Gastroesophageal sphincter (tissue), 4 donors: ENCODE data around the gene GYPA. TPM values are rescaled to one million over a fixed set of nuclear protein-coding genes. Genes with fewer than 3 reads are reported as not detected.
A peak's percentile ranks its signal among the peaks of the same experiment; 100 is the strongest.
"Not testable (repeated sequence)": the region's sequence is repeated elsewhere in the genome, so short reads cannot be mapped to it uniquely, and the experiment has no call there.

Experiments
- ATAC-seq: fragments of 150-250 bp; one replicate; pipeline ENCODE4 v1.9.1; 2016; ENCODE audit warnings: mild to moderate bottlenecking, moderate library complexity
- H3K27ac ChIP-seq, 4 donors: fragments of 200-600 bp; sonication (generic) in 3 of 4; 1 replicate in 3 of 4; 2 replicates in 1 of 4; pipeline ENCODE4 v1.5.1; 2016 to 2019
- H3K27me3 ChIP-seq: fragments of 200-600 bp; sonication (generic); one replicate; pipeline ENCODE4 v1.5.1; 2019
- H3K36me3 ChIP-seq, 2 donors: fragments of 200-600 bp; sonication (generic); one replicate each; pipeline ENCODE4 v1.5.1; 2019; ENCODE audit warnings: control low read depth in 1 of 2
- H3K4me1 ChIP-seq, 3 donors: fragments of 200-600 bp; sonication (generic); 1 replicate in 2 of 3; 2 replicates in 1 of 3; pipeline ENCODE4 v1.5.1; 2016 to 2019; ENCODE audit warnings: control low read depth in 2 of 3
- H3K4me3 ChIP-seq, 2 donors: fragments of 200-600 bp; sonication (generic); one replicate each; pipeline ENCODE4 v1.5.1; 2019; ENCODE audit warnings: mild to moderate bottlenecking in 1 of 2, moderate library complexity in 1 of 2
- H3K9me3 ChIP-seq, 3 donors: fragments of 200-600 bp; sonication (generic); one replicate each; pipeline ENCODE4 v1.5.1; 2017 to 2019; ENCODE audit warnings: control low read depth in 2 of 3
- EP300 ChIP-seq: sonication (generic); formaldehyde crosslinking; IDR thresholded peaks from one replicate; pipeline ENCODE4 v1.6.1; 2017; ENCODE audit warnings: antibody characterized with exemption, mild to moderate bottlenecking
- POLR2A ChIP-seq, 2 donors: fragments of 450-650 bp; IDR thresholded peaks; one replicate each; pipeline ENCODE4 v1.6.1; 2017; ENCODE audit warnings: antibody characterized with exemption in 2 of 2, mild to moderate bottlenecking in 2 of 2, moderate library complexity in 1 of 2
- POLR2AphosphoS5 ChIP-seq: sonication (generic); formaldehyde crosslinking; IDR thresholded peaks from one replicate; pipeline ENCODE4 v1.6.1; 2017; ENCODE audit warnings: antibody characterized with exemption
- WGBS, 2 donors: methylation state at CpG; one replicate each; pipeline ENCODE4 v1.1.5; 2018; ENCODE audit warnings: low coverage in 1 of 2; 5-methylcytosine and 5-hydroxymethylcytosine counted together
- total RNA-seq, 4 donors: library from RNA; depleted of rRNA; stranded (reverse); fragments of >200 nt; gene quantifications; one replicate each; pipeline ENCODE4 v1.1.0, GENCODE V29; 2016
- TF ChIP-seq, protein P1 (sequence below), 4 experiments: fragments of 200-600 bp in 2 of 4; fragments of 450-650 bp in 2 of 4; sonication (generic) in 1 of 4; IDR thresholded peaks; one replicate each; pipeline ENCODE4 v1.5.1; 2017 to 2019; ENCODE audit warnings: antibody characterized with exemption in 4 of 4, mild to moderate bottlenecking in 2 of 4, moderate library complexity in 2 of 4

Gene GYPA
- total RNA-seq, 4 donors from 2014 or later, result not detected

DNA sequence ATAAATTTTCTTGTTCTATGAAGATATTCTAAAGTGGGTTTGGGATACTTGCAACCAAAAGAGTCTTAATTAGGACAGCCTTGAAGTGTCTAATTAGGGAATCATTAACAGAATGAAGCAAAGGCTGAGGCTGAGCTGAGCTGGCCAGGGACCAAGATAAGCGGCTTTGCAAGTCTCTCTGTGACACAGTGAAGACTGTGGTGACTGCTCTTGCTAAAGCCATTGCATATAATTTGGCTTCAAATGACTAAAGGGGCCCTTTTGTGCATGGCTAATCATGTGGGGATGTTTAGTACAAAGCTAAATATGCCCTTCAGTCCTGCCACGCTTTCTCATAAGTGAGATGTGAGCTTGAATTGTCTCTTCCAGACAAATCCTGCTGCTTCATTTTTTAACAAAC is 31.2 kb upstream of the GYPA start:
- peaks cover 0 to 5% (median 0%) of the 10 kb centered on the region in 3 donors for H3K4me1 ChIP-seq
- no peak overlapping the region for H3K4me3 ChIP-seq
- 55 to 70% methylated on average over 2 of the region's 2 CpGs for WGBS, 2 donors
- H3K9me3 ChIP-seq, result no peaks in the 10 kb centered on the region
- no peak for ATAC-seq
- H3K36me3 ChIP-seq, result no peaks in the 10 kb centered on the region
- no peak overlapping the region for H3K27ac ChIP-seq
- TF ChIP-seq POLR2A (IDR thresholded peaks at IDR 0.05) (no peak), EP300 (no peak), POLR2AphosphoS5 (no peak)
- TF ChIP-seq, protein P1, sequence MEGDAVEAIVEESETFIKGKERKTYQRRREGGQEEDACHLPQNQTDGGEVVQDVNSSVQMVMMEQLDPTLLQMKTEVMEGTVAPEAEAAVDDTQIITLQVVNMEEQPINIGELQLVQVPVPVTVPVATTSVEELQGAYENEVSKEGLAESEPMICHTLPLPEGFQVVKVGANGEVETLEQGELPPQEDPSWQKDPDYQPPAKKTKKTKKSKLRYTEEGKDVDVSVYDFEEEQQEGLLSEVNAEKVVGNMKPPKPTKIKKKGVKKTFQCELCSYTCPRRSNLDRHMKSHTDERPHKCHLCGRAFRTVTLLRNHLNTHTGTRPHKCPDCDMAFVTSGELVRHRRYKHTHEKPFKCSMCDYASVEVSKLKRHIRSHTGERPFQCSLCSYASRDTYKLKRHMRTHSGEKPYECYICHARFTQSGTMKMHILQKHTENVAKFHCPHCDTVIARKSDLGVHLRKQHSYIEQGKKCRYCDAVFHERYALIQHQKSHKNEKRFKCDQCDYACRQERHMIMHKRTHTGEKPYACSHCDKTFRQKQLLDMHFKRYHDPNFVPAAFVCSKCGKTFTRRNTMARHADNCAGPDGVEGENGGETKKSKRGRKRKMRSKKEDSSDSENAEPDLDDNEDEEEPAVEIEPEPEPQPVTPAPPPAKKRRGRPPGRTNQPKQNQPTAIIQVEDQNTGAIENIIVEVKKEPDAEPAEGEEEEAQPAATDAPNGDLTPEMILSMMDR (IDR thresholded peaks at IDR 0.05), result no peak
- no peaks in the 10 kb centered on the region for H3K27me3 ChIP-seq

DNA sequence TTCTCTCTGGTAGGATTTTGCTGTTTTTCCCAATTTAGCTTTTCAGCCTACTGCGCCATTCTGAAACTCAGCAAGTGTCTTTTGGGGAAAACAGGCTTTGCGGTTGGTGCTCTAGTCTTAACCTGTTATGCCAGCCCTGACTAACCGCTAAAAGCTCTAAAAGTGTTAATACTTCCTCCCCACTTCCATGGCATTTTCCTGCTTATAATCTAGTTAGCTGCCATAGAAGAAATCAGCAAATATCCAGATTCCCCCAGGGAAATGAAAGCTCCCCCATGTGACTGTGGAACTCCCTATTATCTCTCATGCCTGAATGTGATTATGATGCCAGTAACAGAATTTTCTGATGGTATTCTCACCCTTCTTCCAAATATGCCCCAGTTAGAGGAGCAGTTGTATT is 28.7 kb upstream of the GYPA start:
- Histone ChIP-seq H3K4me1 (no peaks in the 10 kb centered on the region), H3K27me3 (no peaks in the 10 kb centered on the region), H3K36me3 (no peaks in the 10 kb centered on the region), H3K4me3 (no peak overlapping the region), H3K9me3 (peaks cover 0 to 4% (median 0%) of the 10 kb centered on the region in 3 donors), H3K27ac (no peak overlapping the region)
- WGBS, 2 donors, result 77 to 80% methylated on average over 2 of the region's 3 CpGs
- ATAC-seq, result no peak
- TF ChIP-seq POLR2AphosphoS5 (no peak), POLR2A (IDR thresholded peaks at IDR 0.05) (no peak), EP300 (no peak)
- TF ChIP-seq, protein P1 (IDR thresholded peaks at IDR 0.05), result no peak

DNA sequence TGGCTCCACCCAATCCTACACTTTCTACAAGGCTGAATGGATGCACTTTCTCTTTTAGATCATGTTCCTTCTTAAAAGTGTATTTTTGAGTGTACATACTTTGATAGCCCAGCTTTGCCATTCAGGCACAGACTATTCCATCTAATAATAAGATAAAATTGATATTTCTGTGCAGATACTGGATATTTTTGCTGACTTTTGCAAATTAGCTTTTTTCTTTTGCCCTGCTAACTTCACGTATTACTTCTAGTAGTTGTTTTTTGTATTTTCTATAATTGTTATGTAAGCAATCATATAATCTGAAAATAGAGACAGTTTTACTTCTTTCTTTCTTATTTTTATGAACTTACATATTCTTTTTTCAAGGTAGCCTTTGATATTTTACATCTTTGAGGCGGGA is 13.5 kb upstream of the GYPA start:
- Histone ChIP-seq H3K4me1 (no peaks in the 10 kb centered on the region), H3K4me3 (no peak overlapping the region), H3K9me3 (peaks cover 0 to 15% (median 0%) of the 10 kb centered on the region in 3 donors), H3K27me3 (no peaks in the 10 kb centered on the region), H3K27ac (no peak overlapping the region), H3K36me3 (no peaks in the 10 kb centered on the region)
- 90 to 100% methylated on average over 2 of the region's 2 CpGs for WGBS, 2 donors
- no peak for ATAC-seq
- TF ChIP-seq POLR2A (IDR thresholded peaks at IDR 0.05) (no peak), EP300 (no peak)

DNA sequence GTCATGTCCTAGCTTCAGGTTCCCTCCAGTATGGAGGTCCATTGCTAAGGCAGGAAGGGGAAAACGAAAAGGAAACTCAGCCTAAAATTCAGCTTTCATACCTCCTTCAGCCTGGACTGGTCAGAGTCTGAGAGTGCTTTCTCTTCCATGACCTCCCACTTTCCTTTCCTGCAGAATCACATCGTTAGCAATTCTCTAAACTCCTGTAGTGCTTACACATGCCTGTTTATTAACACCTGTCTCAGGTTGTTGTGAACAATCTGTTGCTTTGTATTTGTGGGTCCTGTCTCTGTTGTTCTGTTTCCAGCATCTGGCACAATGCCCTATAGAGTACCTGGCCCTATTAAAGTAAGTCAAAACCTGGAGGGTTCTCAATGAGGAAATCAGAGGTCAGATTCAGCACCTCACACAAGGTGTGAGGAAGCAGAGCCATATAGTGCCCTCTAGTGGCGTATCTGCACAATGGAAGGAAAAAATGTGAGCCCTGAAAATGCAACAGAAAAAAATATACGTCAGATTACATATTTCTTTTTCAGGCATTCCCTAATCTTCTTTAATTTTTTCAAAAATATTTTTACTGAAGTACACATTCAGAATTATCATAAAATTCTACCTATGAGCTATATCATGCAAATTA is 2.3 kb upstream of the GYPA start:
- 14 to 39% methylated on average over 3 to 4 of the region's 4 CpGs for WGBS, 2 donors
- H3K36me3 ChIP-seq, H3K27ac ChIP-seq: not testable (repeated sequence)

GRCh38 chr4:144141493-144141892 is 975 bp upstream of the GYPA start:
- Histone ChIP-seq H3K27me3 (no peaks in the 10 kb centered on the region), H3K9me3 (no peaks in the 10 kb centered on the region), H3K4me1 (no peaks in the 10 kb centered on the region), H3K27ac (no peak overlapping the region), H3K4me3 (no peak overlapping the region), H3K36me3 (no peaks in the 10 kb centered on the region)
- TF ChIP-seq, protein P1 (IDR thresholded peaks at IDR 0.05), result no peak
- no peak for TF ChIP-seq POLR2AphosphoS5
- no peak for ATAC-seq
- WGBS, 2 donors, result 88% methylated on average over 2 of the region's 2 CpGs; no CpG with 5 or more reads in 1 of the 2 donors

More for the DNA sequence above, 2.3 kb upstream of the GYPA start:
- H3K4me1 ChIP-seq, H3K4me3 ChIP-seq, H3K9me3 ChIP-seq, H3K27me3 ChIP-seq, ATAC-seq: not testable (repeated sequence)
- TF ChIP-seq, protein P1 (IDR thresholded peaks at IDR 0.05), result peak in 2 of 4 experiments; percentile 18 to 48

- not testable (repeated sequence) for ATAC-seq, H3K4me3 ChIP-seq, H3K9me3 ChIP-seq, H3K36me3 ChIP-seq, H3K27me3 ChIP-seq, H3K27ac ChIP-seq, H3K4me1 ChIP-seq
- WGBS, 2 donors, result 65 to 73% methylated on average over 4 of the region's 4 CpGs
These were observed 527 bp downstream of the GYPA start for GRCh38 chr4:144139991-144140390.

- 75 to 81% methylated on average over 2 of the region's 2 CpGs for WGBS, 2 donors
- ATAC-seq, H3K27me3 ChIP-seq, H3K4me1 ChIP-seq, H3K4me3 ChIP-seq, H3K27ac ChIP-seq, H3K9me3 ChIP-seq, H3K36me3 ChIP-seq: not testable (repeated sequence)
These were observed 971 bp downstream of the GYPA start for GRCh38 chr4:144139547-144139946.

GRCh38 chr4:144138239-144138638 is 2.3 kb downstream of the GYPA start:
- H3K4me3 ChIP-seq, H3K27me3 ChIP-seq, H3K36me3 ChIP-seq, ATAC-seq, H3K9me3 ChIP-seq, H3K27ac ChIP-seq, H3K4me1 ChIP-seq: not testable (repeated sequence)
- 83 to 84% methylated on average over 1 to 4 of the region's 4 CpGs for WGBS, 2 donors
